Posterior vena cava (tissue), 2 donors: ENCODE measurements around the gene C5orf63. TPM values are rescaled to one million over a fixed set of nuclear protein-coding genes. Genes with fewer than 3 reads are reported as not detected.
"Not testable (repeated sequence)": the region's sequence is repeated elsewhere in the genome, so short reads cannot be mapped to it uniquely, and the experiment has no call there.

ENCODE experiments used
- DNase-seq: peaks from one replicate; pipeline ENCODE4 v3.0.0-alpha.2; 2020; ENCODE audit warnings: low spot score
- intact Hi-C, 2 donors: fragments of 100-400 bp; cut with DNase I; formaldehyde crosslinking; loops; one replicate each; pipeline versions ENCODE4 v1.14.1 to v1.14.2; 2022 to 2023
- total RNA-seq, 2 donors: library from RNA; stranded (reverse); fragmentation: NEBNext Ultra II Directional; extraction: Animal tissue kit (Norgen Biotek cat#: 25700); gene quantifications; one replicate each; pipeline ENCODE4 v1.2.1, GENCODE V29; 2021
- donor health status: DM: yes; HTN: yes; CAD: no.
- donor health status: DM: yes; HTN: yes; CAD: no.

C5orf63 gene
- total RNA-seq, 2 donors from 2014 or later = 3.3 to 4.2 TPM

- intact Hi-C loops = no loop called here
- DNase-seq = no peak
Observed at GRCh38 chr5:127012916-127013315, 60.4 kb downstream of the C5orf63 start.

- DNase-seq = no peak
- intact Hi-C loops = no loop called here
Observed at GRCh38 chr5:127011961-127012644, 61.2 kb downstream of the C5orf63 start.

- intact Hi-C loops = no loop called here
- DNase-seq = no peak
Observed at GRCh38 chr5:127011153-127011552, 62.1 kb downstream of the C5orf63 start.

- intact Hi-C loops = no loop called here
Observed at GRCh38 chr5:127010362-127010761, 62.9 kb downstream of the C5orf63 start.

GRCh38 chr5:127009784-127010183 lies 63.5 kb downstream of the C5orf63 start:
- no peak for DNase-seq
- intact Hi-C loops = no loop called here

More at GRCh38 chr5:127010362-127010761, 62.9 kb downstream of the C5orf63 start:
- DNase-seq = no peak

- intact Hi-C loops = no loop called here
- DNase-seq = no peak
Observed at GRCh38 chr5:127008300-127008975, 64.9 kb downstream of the C5orf63 start.

- DNase-seq = no peak
- intact Hi-C loops = no loop called here
Observed at GRCh38 chr5:127007522-127007921, 65.8 kb downstream of the C5orf63 start.

- DNase-seq = no peak
- intact Hi-C loops = no loop called here
Observed at GRCh38 chr5:127006744-127007143, 66.6 kb downstream of the C5orf63 start.

- intact Hi-C loops = not testable (repeated sequence)
Observed at GRCh38 chr5:127005282-127005681, 68.0 kb downstream of the C5orf63 start.

GRCh38 chr5:127004721-127005120 lies 68.6 kb downstream of the C5orf63 start:
- DNase-seq = no peak

More at GRCh38 chr5:127005282-127005681, 68.0 kb downstream of the C5orf63 start:
- DNase-seq = not testable (repeated sequence)

GRCh38 chr5:127003798-127004495 lies 69.4 kb downstream of the C5orf63 start:
- intact Hi-C loops = no loop called here
- no peak for DNase-seq

More at GRCh38 chr5:127004721-127005120, 68.6 kb downstream of the C5orf63 start:
- intact Hi-C loops = no loop called here

GRCh38 chr5:127002390-127002789 lies 70.9 kb downstream of the C5orf63 start:
- DNase-seq = no peak
- intact Hi-C loops = no loop called here

- intact Hi-C loops = no loop called here
- DNase-seq = no peak
Observed at GRCh38 chr5:127001621-127002296, 71.5 kb downstream of the C5orf63 start.

Other genes with a start within 250 kb of the C5orf63 start
- 10 to 100 TPM; 14.1 to 22.8 TPM for gene MARCHF3, start 42.9 kb downstream of the C5orf63 start, total RNA-seq
- under 1 TPM; 0.19 to 0.29 TPM for gene MEGF10, start 217.3 kb upstream of the C5orf63 start, total RNA-seq